Stomach (tissue), 4 donors: ENCODE data around the gene SARS1.

Experiments
- POLR2A ChIP-seq, 4 donors: fragments of 450-650 bp; IDR thresholded peaks; one replicate each; pipeline ENCODE4 v1.6.1; 2016; ENCODE audit warnings: antibody characterized with exemption in 4 of 4, control low read depth in 2 of 4, mild to moderate bottlenecking in 1 of 4, moderate library complexity in 1 of 4
- TF ChIP-seq, protein P1 (sequence below), 7 experiments: fragments of 450-650 bp in 4 of 7; fragments of 200-600 bp in 3 of 7; sonication (generic) in 3 of 7; IDR thresholded peaks; one replicate each; pipeline ENCODE4 v1.5.1; 2016 to 2019; ENCODE audit warnings: antibody characterized with exemption in 7 of 7, control low read depth in 2 of 7, mild to moderate bottlenecking in 1 of 7

DNA sequence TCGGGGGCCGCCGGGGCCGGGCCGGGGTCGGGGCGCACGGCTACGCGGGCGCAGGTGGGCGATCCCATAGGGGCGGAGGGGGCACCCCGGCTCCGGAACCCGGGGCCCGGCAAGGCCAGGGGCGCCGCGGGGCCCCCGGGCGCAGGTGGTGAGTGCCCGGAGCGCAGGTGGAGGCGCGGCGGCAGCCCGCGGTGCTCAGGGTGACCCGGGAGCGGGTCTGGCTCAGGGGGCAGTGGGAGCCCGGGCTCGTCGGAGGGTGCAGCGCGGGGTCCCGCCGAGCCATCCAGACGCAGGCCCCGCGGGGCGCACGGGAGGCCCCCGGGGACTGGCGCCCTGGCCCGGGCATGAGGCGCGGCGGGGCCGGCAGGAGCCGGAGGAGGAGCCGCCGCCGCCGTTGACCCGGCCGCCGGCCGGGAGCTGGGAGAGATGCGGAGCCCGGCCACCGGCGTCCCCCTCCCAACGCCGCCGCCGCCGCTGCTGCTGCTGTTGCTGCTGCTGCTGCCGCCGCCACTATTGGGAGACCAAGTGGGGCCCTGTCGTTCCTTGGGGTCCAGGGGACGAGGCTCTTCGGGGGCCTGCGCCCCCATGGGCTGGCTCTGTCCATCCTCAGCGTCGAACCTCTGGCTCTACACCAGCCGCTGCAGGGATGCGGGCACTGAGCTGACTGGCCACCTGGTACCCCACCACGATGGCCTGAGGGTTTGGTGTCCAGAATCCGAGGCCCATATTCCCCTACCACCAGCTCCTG lies 36.1 kb downstream of the SARS1 start:
- TF ChIP-seq, protein P1, sequence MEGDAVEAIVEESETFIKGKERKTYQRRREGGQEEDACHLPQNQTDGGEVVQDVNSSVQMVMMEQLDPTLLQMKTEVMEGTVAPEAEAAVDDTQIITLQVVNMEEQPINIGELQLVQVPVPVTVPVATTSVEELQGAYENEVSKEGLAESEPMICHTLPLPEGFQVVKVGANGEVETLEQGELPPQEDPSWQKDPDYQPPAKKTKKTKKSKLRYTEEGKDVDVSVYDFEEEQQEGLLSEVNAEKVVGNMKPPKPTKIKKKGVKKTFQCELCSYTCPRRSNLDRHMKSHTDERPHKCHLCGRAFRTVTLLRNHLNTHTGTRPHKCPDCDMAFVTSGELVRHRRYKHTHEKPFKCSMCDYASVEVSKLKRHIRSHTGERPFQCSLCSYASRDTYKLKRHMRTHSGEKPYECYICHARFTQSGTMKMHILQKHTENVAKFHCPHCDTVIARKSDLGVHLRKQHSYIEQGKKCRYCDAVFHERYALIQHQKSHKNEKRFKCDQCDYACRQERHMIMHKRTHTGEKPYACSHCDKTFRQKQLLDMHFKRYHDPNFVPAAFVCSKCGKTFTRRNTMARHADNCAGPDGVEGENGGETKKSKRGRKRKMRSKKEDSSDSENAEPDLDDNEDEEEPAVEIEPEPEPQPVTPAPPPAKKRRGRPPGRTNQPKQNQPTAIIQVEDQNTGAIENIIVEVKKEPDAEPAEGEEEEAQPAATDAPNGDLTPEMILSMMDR (IDR thresholded peaks at IDR 0.05): no peak
- TF ChIP-seq POLR2A (IDR thresholded peaks at IDR 0.05): no peak
